Measurements from ENCODE around the gene SH3BP5L. TPM values are rescaled to one million over a fixed set of nuclear protein-coding genes. Genes with fewer than 3 reads are reported as not detected.
"Not testable (repeated sequence)": the region's sequence is repeated elsewhere in the genome, so short reads cannot be mapped to it uniquely, and the experiment has no call there.

SH3BP5L gene
- total and polyA plus RNA-seq, 2 of the 13 experiments (the other 11 are each of a cell fraction or from before 2014, with no cell fraction given): 10.3 to 14.9 TPM

- ChIA-PET CTCF (ENCODE audit: low intra/inter-chr PET ratio, low total read pairs) (no interaction called here), POLR2A (no interaction called here)
- no TSS peak for BruUV-seq (replicated peaks)
- no peak for ATAC-seq
- no peaks in the 10 kb centered on the region for H3K9me3 ChIP-seq (ENCODE audit: low read length)
- no peak overlapping the region for H3K4me3 ChIP-seq (replicated peaks in 1 of 3; ENCODE audit: insufficient read depth in 1 of 3, low read depth in 2 of 3, low read length in 3 of 3)
- no peak overlapping the region for H3K9ac ChIP-seq (ENCODE audit: insufficient read depth, low read depth, low read length)
- H3K79me2 ChIP-seq (ENCODE audit: insufficient read depth, low read length): no peaks in the 10 kb centered on the region
- 0 out of 2 replicates have a peak, but pooled peaks cover 4% of the 10 kb centered on the region for H3K4me1 ChIP-seq (ENCODE audit: insufficient read depth, low read length)
- no peak overlapping the region for H3K27ac ChIP-seq (ENCODE audit: extremely low read length, insufficient read depth, low read length)
- H3K27me3 ChIP-seq (ENCODE audit: control insufficient read depth in 1 of 2, insufficient read depth in 2 of 2, low read length in 2 of 2): no peaks in the 10 kb centered on the region; a peak in 1 of 5 replicates
- no peak for DNase-seq (ENCODE audit: low spot score)
- no peaks in the 10 kb centered on the region for H4K20me1 ChIP-seq (ENCODE audit: insufficient read depth, low read length)
- no peak overlapping the region for H3K4me2 ChIP-seq (ENCODE audit: low read depth, low read length)
- 57% methylated on average over 5 of the region's 5 CpGs for WGBS (ENCODE audit: low lambda C conversion rate)
- H2AFZ ChIP-seq (ENCODE audit: low read length): no peak overlapping the region
- no peak for FAIRE-seq
- TF ChIP-seq, protein P1, sequence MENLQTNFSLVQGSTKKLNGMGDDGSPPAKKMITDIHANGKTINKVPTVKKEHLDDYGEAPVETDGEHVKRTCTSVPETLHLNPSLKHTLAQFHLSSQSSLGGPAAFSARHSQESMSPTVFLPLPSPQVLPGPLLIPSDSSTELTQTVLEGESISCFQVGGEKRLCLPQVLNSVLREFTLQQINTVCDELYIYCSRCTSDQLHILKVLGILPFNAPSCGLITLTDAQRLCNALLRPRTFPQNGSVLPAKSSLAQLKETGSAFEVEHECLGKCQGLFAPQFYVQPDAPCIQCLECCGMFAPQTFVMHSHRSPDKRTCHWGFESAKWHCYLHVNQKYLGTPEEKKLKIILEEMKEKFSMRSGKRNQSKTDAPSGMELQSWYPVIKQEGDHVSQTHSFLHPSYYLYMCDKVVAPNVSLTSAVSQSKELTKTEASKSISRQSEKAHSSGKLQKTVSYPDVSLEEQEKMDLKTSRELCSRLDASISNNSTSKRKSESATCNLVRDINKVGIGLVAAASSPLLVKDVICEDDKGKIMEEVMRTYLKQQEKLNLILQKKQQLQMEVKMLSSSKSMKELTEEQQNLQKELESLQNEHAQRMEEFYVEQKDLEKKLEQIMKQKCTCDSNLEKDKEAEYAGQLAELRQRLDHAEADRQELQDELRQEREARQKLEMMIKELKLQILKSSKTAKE (CRISPR knock-in tag; IDR thresholded peaks at IDR 0.05; ENCODE audit: borderline replicate concordance): no peak
- TF ChIP-seq SMAD1 (CRISPR knock-in tag; IDR thresholded peaks at IDR 0.05; ENCODE audit: borderline replicate concordance, low read depth) (no peak), ZNF496 (CRISPR knock-in tag; IDR thresholded peaks at IDR 0.05; ENCODE audit: insufficient replicate concordance) (no peak), KLF12 (CRISPR knock-in tag; IDR thresholded peaks at IDR 0.05; ENCODE audit: borderline replicate concordance) (no peak), ZNF207 (IDR thresholded peaks at IDR 0.05; ENCODE audit: borderline replicate concordance) (no peak)
- in situ Hi-C loops (cut with HindIII; ENCODE audit: extremely low pct_ligation_motif_present, low pct_unique_long_range_greater_than_20kb) (no loop called here), intact Hi-C loops (cut with micrococcal nuclease; ENCODE audit: unreplicated experiment) (loop anchor here (5.0 kb wide), 2 partner anchors 33 to 93 kb away; partner anchors contain the start of gene LYPD8)
- H3K36me3 ChIP-seq (replicated peaks in 1 of 2; ENCODE audit: control insufficient read depth in 1 of 2, insufficient read depth in 2 of 2, low read length in 2 of 2): no peaks in the 10 kb centered on the region
These were observed 35.3 kb downstream of the SH3BP5L start for GRCh38 chr1:248790456-248790855.

GRCh38 chr1:248789337-248789736 is 36.4 kb downstream of the SH3BP5L start:
- intact Hi-C loops (cut with micrococcal nuclease; ENCODE audit: unreplicated experiment); POLR2A ChIA-PET; ATAC-seq; H3K36me3 ChIP-seq (replicated peaks in 1 of 2; ENCODE audit: control insufficient read depth in 1 of 2, insufficient read depth in 2 of 2, low read length in 2 of 2); H2AFZ ChIP-seq (ENCODE audit: low read length); H3K79me2 ChIP-seq (ENCODE audit: insufficient read depth, low read length); H3K9ac ChIP-seq (ENCODE audit: insufficient read depth, low read depth, low read length); DNase-seq (ENCODE audit: low spot score); H4K20me1 ChIP-seq (ENCODE audit: insufficient read depth, low read length); H3K4me1 ChIP-seq (ENCODE audit: insufficient read depth, low read length); FAIRE-seq; H3K4me3 ChIP-seq (replicated peaks in 1 of 3; ENCODE audit: insufficient read depth in 1 of 3, low read depth in 2 of 3, low read length in 3 of 3); CTCF ChIA-PET (ENCODE audit: low intra/inter-chr PET ratio, low total read pairs); H3K27me3 ChIP-seq (ENCODE audit: control insufficient read depth in 1 of 2, insufficient read depth in 2 of 2, low read length in 2 of 2); H3K4me2 ChIP-seq (ENCODE audit: low read depth, low read length); BruUV-seq (replicated peaks); H3K9me3 ChIP-seq (ENCODE audit: low read length); in situ Hi-C loops (cut with HindIII; ENCODE audit: extremely low pct_ligation_motif_present, low pct_unique_long_range_greater_than_20kb); H3K27ac ChIP-seq (ENCODE audit: extremely low read length, insufficient read depth, low read length): not testable (repeated sequence)
- WGBS (ENCODE audit: low lambda C conversion rate): 17% methylated on average over 2 of the region's 2 CpGs
